HepG2 (cell line): ENCODE measurements around the gene SULT4A1.

Source experiments
- ETV5 ChIP-seq: IDR thresholded peaks from 2 replicates; pipeline ENCODE4 v1.6.1; 2018; ENCODE audit warnings: missing biosample characterization, missing genetic modification reagents, inconsistent platforms, borderline replicate concordance
- IRF1 ChIP-seq: sonication (generic); formaldehyde crosslinking; IDR thresholded peaks from 2 replicates; pipeline ENCODE4 v1.4.0; 2020; ENCODE audit warnings: low read depth, mild to moderate bottlenecking, missing genetic modification reagents
- KDM1A ChIP-seq: IDR thresholded peaks from 2 replicates; pipeline ENCODE4 v1.6.1; 2016; ENCODE audit warnings: missing compliant biosample characterization
- MXI1 ChIP-seq: IDR thresholded peaks from 3 replicates; pipeline ENCODE4 v1.6.1; 2012; ENCODE audit warnings: low read depth, low read length, inconsistent platforms, borderline replicate concordance
- NCOR1 ChIP-seq: fragments of 200-600 bp; sonication (generic); IDR thresholded peaks from 2 replicates; pipeline ENCODE4 v1.7.0; 2017; ENCODE audit warnings: antibody characterized with exemption, low read length, borderline replicate concordance
- NR2C2 ChIP-seq: sonication (generic); formaldehyde crosslinking; IDR thresholded peaks from 2 replicates; pipeline ENCODE4 v1.4.0; 2020; ENCODE audit warnings: missing genetic modification reagents, mild to moderate bottlenecking, moderate library complexity, borderline replicate concordance
- POLR2AphosphoS5 ChIP-seq: IDR thresholded peaks from 2 replicates; pipeline ENCODE4 v1.6.1; 2012; ENCODE audit warnings: low read depth, low read length
- RELA ChIP-seq: sonication (generic); formaldehyde crosslinking; IDR thresholded peaks from 2 replicates; pipeline ENCODE4 v1.4.0; 2020; ENCODE audit warnings: missing genetic modification reagents
- REXO4 ChIP-seq: sonication (generic); formaldehyde crosslinking; IDR thresholded peaks from 2 replicates; pipeline ENCODE4 v1.8.0; 2022; ENCODE audit warnings: missing genetic modification reagents, mild to moderate bottlenecking, borderline replicate concordance
- ZBTB10 ChIP-seq: sonication (generic); formaldehyde crosslinking; IDR thresholded peaks from 2 replicates; pipeline ENCODE4 v1.4.0; 2020; ENCODE audit warnings: missing genetic modification reagents, borderline replicate concordance
- ZNF232 ChIP-seq: sonication (generic); formaldehyde crosslinking; IDR thresholded peaks from 2 replicates; pipeline ENCODE4 v1.4.0; 2020; ENCODE audit warnings: missing genetic modification reagents, borderline replicate concordance
- ZNF362 ChIP-seq: sonication (generic); formaldehyde crosslinking; IDR thresholded peaks from 2 replicates; pipeline ENCODE4 v1.4.0; 2020; ENCODE audit warnings: missing genetic modification reagents, mild to moderate bottlenecking, borderline replicate concordance
- ZNF501 ChIP-seq: sonication (generic); formaldehyde crosslinking; IDR thresholded peaks from 2 replicates; pipeline ENCODE4 v1.5.1; 2020; ENCODE audit warnings: mild to moderate bottlenecking, moderate library complexity, missing genetic modification reagents
- ZNF773 ChIP-seq: sonication (generic); formaldehyde crosslinking; IDR thresholded peaks from 2 replicates; pipeline ENCODE4 v1.4.0; 2020; ENCODE audit warnings: missing genetic modification reagents, borderline replicate concordance

- TF ChIP-seq MXI1 (no peak), ETV5 (CRISPR knock-in tag) (no peak), NCOR1 (no peak), POLR2AphosphoS5 (no peak), KDM1A (CRISPR knock-in tag) (no peak), ZNF362 (no peak), ZNF773 (CRISPR knock-in tag) (no peak), ZBTB10 (no peak), ZNF232 (CRISPR knock-in tag) (no peak), NR2C2 (CRISPR knock-in tag) (no peak), RELA (CRISPR knock-in tag) (no peak), IRF1 (no peak), ZNF501 (CRISPR knock-in tag) (no peak), REXO4 (CRISPR knock-in tag) (no peak)
Observed at GRCh38 chr22:43878831-43879550, 16.7 kb upstream of the SULT4A1 start.
